Mesendoderm (in vitro differentiated cells): ENCODE data around the gene OSGEPL1.

Source experiments
- DNase-seq: peaks from one replicate; pipeline ENCODE4 v3.0.0; 2013
- H2AK5ac ChIP-seq: 2 replicates; pipeline ENCODE4 v1.6.1; 2013; ENCODE audit warnings: low read length, inconsistent platforms
- H2BK120ac ChIP-seq: 2 replicates; pipeline ENCODE4 v1.6.1; 2013; ENCODE audit warnings: low read depth, mild to moderate bottlenecking, low read length, moderate library complexity, mixed read lengths
- H2BK15ac ChIP-seq: replicated peaks from 2 replicates; pipeline ENCODE4 v1.6.1; 2013; ENCODE audit warnings: low read depth, mild to moderate bottlenecking, moderate library complexity
- H2BK5ac ChIP-seq: 2 replicates; pipeline ENCODE4 v1.6.1; 2013; ENCODE audit warnings: low read length, inconsistent platforms
- H3K18ac ChIP-seq: 2 replicates; pipeline ENCODE4 v1.6.1; 2013; ENCODE audit warnings: mild to moderate bottlenecking, low read length, mixed read lengths
- H3K23ac ChIP-seq: one replicate; pipeline ENCODE4 v1.6.1; 2013; ENCODE audit warnings: low read length
- H3K27ac ChIP-seq: 2 replicates; pipeline ENCODE4 v1.5.1; 2013; ENCODE audit warnings: low read depth, mild to moderate bottlenecking, inconsistent platforms, low read length, moderate library complexity
- H3K27me3 ChIP-seq: 2 replicates; pipeline ENCODE4 v1.6.1; 2013; ENCODE audit warnings: low read length, control low read depth, mild to moderate bottlenecking, inconsistent platforms; ENCODE audit not compliant: insufficient read depth, poor library complexity
- H3K36me3 ChIP-seq: 2 replicates; pipeline ENCODE4 v1.6.1; 2013; ENCODE audit warnings: low read length, inconsistent platforms; ENCODE audit not compliant: control insufficient read depth, insufficient read depth
- H3K4ac ChIP-seq: one replicate; pipeline ENCODE4 v1.6.1; 2013; ENCODE audit warnings: low read depth, mild to moderate bottlenecking, low read length, moderate library complexity
- H3K4me1 ChIP-seq: 2 replicates; pipeline ENCODE4 v1.6.1; 2013; ENCODE audit warnings: low read depth, low read length, inconsistent platforms; ENCODE audit not compliant: control insufficient read depth
- H3K4me2 ChIP-seq: 2 replicates; pipeline ENCODE4 v1.6.1; 2013; ENCODE audit warnings: low read length
- H3K4me3 ChIP-seq: 2 replicates; pipeline ENCODE4 v1.5.1; 2013; ENCODE audit warnings: mild to moderate bottlenecking, low read length
- H3K56ac ChIP-seq: one replicate; pipeline ENCODE4 v1.6.1; 2013; ENCODE audit warnings: low read length
- H3K79me1 ChIP-seq: 2 replicates; pipeline ENCODE4 v1.6.1; 2013; ENCODE audit warnings: low read length, inconsistent platforms
- H3K79me2 ChIP-seq: 2 replicates; pipeline ENCODE4 v1.6.1; 2013; ENCODE audit warnings: mild to moderate bottlenecking, low read length; ENCODE audit not compliant: control insufficient read depth, insufficient read depth
- H3K9ac ChIP-seq: 2 replicates; pipeline ENCODE4 v1.6.1; 2013; ENCODE audit warnings: low read length, inconsistent platforms
- H4K5ac ChIP-seq: one replicate; pipeline ENCODE4 v1.6.1; 2013; ENCODE audit warnings: low read length
- H4K8ac ChIP-seq: one replicate; pipeline ENCODE4 v1.6.1; 2013; ENCODE audit warnings: low read depth, mild to moderate bottlenecking, control low read depth, low read length, moderate library complexity
- WGBS: extraction: QIAGEN DNeasy Blood & Tissue Kit; methylation state at CpG from one replicate; pipeline ENCODE4 v1.1.7; 2013; ENCODE audit warnings: low lambda C conversion rate, missing lambda C conversion rate; ENCODE audit not compliant: insufficient coverage; ENCODE audit errors: extremely low coverage; 5-methylcytosine and 5-hydroxymethylcytosine counted together

The OSGEPL1 gene

GRCh38 chr2:189798312-189799029 lies 35.9 kb upstream of the OSGEPL1 start:
- Histone ChIP-seq H3K4me1 (no peaks in the 10 kb centered on the region), H3K18ac (no peak overlapping the region), H4K8ac (no peak overlapping the region), H3K36me3 (peaks cover 3% of the 10 kb centered on the region), H3K79me2 (peaks cover 4% of the 10 kb centered on the region), H2BK5ac (no peak overlapping the region), H3K56ac (no peak overlapping the region), H4K5ac (no peak overlapping the region), H2BK15ac (no peak overlapping the region), H3K27me3 (no peaks in the 10 kb centered on the region), H3K79me1 (no peaks in the 10 kb centered on the region), H3K4me3 (no peak overlapping the region), H3K9ac (no peak overlapping the region), H3K27ac (no peak overlapping the region), H3K4ac (no peak overlapping the region), H3K23ac (no peak overlapping the region), H2BK120ac (no peak overlapping the region), H3K4me2 (no peak overlapping the region), H2AK5ac (no peak overlapping the region)
- no CpG with 5 or more reads among the region's 4 CpGs for WGBS
- peak; percentile 27 for DNase-seq

GRCh38 chr2:189797902-189798301 lies 35.3 kb upstream of the OSGEPL1 start:
- Histone ChIP-seq H3K9ac (no peak overlapping the region), H3K36me3 (peaks cover 3% of the 10 kb centered on the region), H3K79me1 (no peaks in the 10 kb centered on the region), H3K4me1 (no peaks in the 10 kb centered on the region), H3K18ac (no peak overlapping the region), H3K79me2 (peaks cover 4% of the 10 kb centered on the region), H3K27ac (no peak overlapping the region), H2BK5ac (no peak overlapping the region), H3K4me2 (no peak overlapping the region), H2AK5ac (no peak overlapping the region), H3K27me3 (no peaks in the 10 kb centered on the region), H3K4ac (no peak overlapping the region), H4K5ac (no peak overlapping the region), H2BK15ac (no peak overlapping the region), H3K23ac (no peak overlapping the region), H4K8ac (no peak overlapping the region), H3K4me3 (no peak overlapping the region), H2BK120ac (no peak overlapping the region), H3K56ac (no peak overlapping the region)
- DNase-seq: no peak
- WGBS: no CpG with 5 or more reads among the region's 6 CpGs

- Histone ChIP-seq H2BK5ac (no peak overlapping the region), H2BK120ac (no peak overlapping the region), H3K4me3 (no peak overlapping the region), H3K18ac (no peak overlapping the region), H3K9ac (no peak overlapping the region), H4K5ac (no peak overlapping the region), H3K23ac (no peak overlapping the region), H2AK5ac (no peak overlapping the region), H3K36me3 (no peaks in the 10 kb centered on the region), H3K79me1 (no peaks in the 10 kb centered on the region), H3K79me2 (peaks cover 6% of the 10 kb centered on the region), H3K4me1 (no peaks in the 10 kb centered on the region), H3K27me3 (no peaks in the 10 kb centered on the region), H4K8ac (no peak overlapping the region), H3K4me2 (no peak overlapping the region), H3K27ac (no peak overlapping the region), H2BK15ac (no peak overlapping the region), H3K4ac (no peak overlapping the region), H3K56ac (no peak overlapping the region)
- no CpG with 5 or more reads among the region's 1 CpG for WGBS
- no peak for DNase-seq
Measured at GRCh38 chr2:189794310-189794709, 31.7 kb upstream of the OSGEPL1 start.

- Histone ChIP-seq H3K27me3 (no peaks in the 10 kb centered on the region), H3K18ac (no peak overlapping the region), H3K4me3 (no peak overlapping the region), H4K5ac (no peak overlapping the region), H3K27ac (no peak overlapping the region), H3K56ac (no peak overlapping the region), H2BK5ac (no peak overlapping the region), H3K79me2 (peaks cover 16% of the 10 kb centered on the region), H3K4me2 (no peak overlapping the region), H2BK120ac (no peak overlapping the region), H3K4ac (no peak overlapping the region), H3K36me3 (no peaks in the 10 kb centered on the region), H2BK15ac (no peak overlapping the region), H3K4me1 (no peaks in the 10 kb centered on the region), H2AK5ac (no peak overlapping the region), H3K23ac (no peak overlapping the region), H3K9ac (no peak overlapping the region), H3K79me1 (peaks cover 2% of the 10 kb centered on the region), H4K8ac (no peak overlapping the region)
- no peak for DNase-seq
- WGBS: no CpG with 5 or more reads among the region's 12 CpGs
Measured at GRCh38 chr2:189791338-189792042, 28.9 kb upstream of the OSGEPL1 start.

- H2BK120ac ChIP-seq: no peak within 1 kb of the TSS
- no peak within 1 kb of the TSS for H3K23ac ChIP-seq
- H3K4me2 ChIP-seq: peak within 1 kb of the TSS; percentile 71
- H3K4me1 ChIP-seq: peaks cover 5% of the 10 kb centered on the region
- peak within 1 kb of the TSS; percentile 60 for H2AK5ac ChIP-seq
- H3K27ac ChIP-seq: peak within 1 kb of the TSS; percentile 93
- no peaks in the 10 kb centered on the region for H3K27me3 ChIP-seq
- peak within 1 kb of the TSS; percentile 98 for H3K56ac ChIP-seq
- peaks cover 11% of the 10 kb centered on the region for H3K79me1 ChIP-seq
- WGBS: no CpG with 5 or more reads among the region's 96 CpGs
- H3K36me3 ChIP-seq: no peaks in the 10 kb centered on the region
- peak; percentile 97 for DNase-seq
- H3K9ac ChIP-seq: peak within 1 kb of the TSS; percentile 92
- no peak within 1 kb of the TSS for H4K5ac ChIP-seq
- H3K4me3 ChIP-seq: peak within 1 kb of the TSS; percentile 91
- H2BK15ac ChIP-seq: no peak within 1 kb of the TSS
- H3K79me2 ChIP-seq: peaks cover 33% of the 10 kb centered on the region
- H4K8ac ChIP-seq: peak within 1 kb of the TSS; percentile 58
- H3K18ac ChIP-seq: peak within 1 kb of the TSS; percentile 53
- no peak within 1 kb of the TSS for H3K4ac ChIP-seq
- no peak within 1 kb of the TSS for H2BK5ac ChIP-seq
Measured at GRCh38 chr2:189783927-189784867, 21.6 kb upstream of the OSGEPL1 start, which contains the start of the genes ORMDL1 and PMS1. Gene ORMDL1 (minus strand): TSS chr2:189784339. CDS start chr2:189782595, 1,744 bp downstream. Gene PMS1 (plus strand): TSS chr2:189784450. CDS start chr2:189791810, 7,360 bp downstream.
